ENCODE results near the gene RNF121.

Gene RNF121

DNA sequence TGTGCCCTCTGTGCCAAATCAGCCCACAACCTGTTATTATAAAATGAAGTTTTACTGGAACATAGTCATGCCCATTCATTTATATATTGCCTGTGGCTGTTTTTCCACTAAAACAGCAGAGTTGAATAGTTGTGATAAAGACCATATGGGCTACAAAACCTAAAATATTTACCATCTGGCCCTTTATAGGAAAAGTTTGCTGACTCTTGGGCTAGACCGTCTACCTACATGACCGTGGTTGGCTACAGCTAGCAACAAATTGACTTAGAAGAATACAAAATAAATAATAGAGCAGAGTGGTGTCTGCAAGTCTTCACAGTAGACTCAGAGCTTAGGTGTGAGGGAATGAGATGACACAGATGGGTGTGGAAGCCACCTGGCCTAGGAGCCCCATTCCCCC is 58.7 kb downstream of the RNF121 start:
- no peak for DNase-seq (ENCODE audit: low read depth in 1 of 2, low spot score in 1 of 2)

DNA sequence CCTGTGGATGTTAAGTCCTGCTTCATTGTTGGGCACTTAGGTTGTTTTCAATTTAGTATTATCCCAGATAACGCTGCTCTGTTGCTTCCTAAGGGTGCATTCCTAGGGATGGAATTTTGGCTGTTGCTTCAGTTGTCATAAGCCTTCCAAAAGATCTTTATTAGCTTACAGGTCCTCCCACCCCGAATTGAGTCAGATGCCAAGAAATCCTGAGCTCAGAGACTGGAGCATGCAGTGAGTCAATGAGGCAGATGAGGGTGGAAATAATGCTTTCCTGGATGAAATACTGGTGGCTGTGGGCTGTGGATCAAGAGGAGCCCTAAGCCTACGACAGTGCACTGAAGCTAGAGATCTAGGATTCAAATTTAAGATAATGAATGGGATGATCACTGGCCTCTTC is 59.2 kb downstream of the RNF121 start:
- no peak for DNase-seq (ENCODE audit: low read depth in 1 of 2, low spot score in 1 of 2)

DNA sequence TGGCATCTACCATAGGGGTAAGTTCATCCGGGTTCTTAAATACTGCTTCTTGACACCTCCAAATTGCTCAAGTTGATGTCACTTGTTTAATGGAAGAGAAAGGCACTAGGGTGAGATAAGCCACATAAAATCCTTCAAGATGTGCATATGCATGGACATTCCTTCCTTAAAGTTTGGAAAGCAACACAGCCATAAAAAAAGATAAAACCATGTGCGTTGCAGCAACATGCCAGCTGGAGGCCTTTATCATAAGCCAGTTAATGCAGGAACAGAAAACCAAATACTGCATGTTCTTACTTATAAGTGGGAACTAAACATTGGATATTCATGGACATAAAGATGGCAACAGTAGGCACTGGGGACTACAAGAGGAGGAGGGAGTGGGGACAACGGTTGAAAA is 61.9 kb downstream of the RNF121 start:
- DNase-seq (ENCODE audit: low read depth in 1 of 2, low spot score in 1 of 2), result no peak

DNA sequence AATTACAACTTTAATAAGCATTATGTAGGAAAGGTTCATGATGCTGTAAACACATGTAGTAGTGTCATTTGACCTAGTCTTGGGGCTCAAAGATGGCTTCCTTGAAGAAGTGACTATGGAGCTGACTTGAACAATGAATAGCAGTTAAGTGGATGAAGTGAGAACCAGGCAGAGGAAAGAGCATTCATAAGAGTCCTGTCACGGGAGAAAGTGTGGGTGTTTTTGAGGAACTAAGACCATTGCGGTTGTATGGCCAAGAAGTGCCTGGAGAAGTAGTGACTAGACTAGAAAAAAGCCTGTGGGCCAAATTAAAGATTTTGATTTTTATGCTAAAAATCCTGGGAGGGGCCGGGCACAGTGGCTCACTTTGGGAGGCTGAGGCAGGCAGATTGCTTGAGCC is 62.6 kb downstream of the RNF121 start:
- DNase-seq (ENCODE audit: low read depth in 1 of 2, low spot score in 1 of 2), result no peak

DNA sequence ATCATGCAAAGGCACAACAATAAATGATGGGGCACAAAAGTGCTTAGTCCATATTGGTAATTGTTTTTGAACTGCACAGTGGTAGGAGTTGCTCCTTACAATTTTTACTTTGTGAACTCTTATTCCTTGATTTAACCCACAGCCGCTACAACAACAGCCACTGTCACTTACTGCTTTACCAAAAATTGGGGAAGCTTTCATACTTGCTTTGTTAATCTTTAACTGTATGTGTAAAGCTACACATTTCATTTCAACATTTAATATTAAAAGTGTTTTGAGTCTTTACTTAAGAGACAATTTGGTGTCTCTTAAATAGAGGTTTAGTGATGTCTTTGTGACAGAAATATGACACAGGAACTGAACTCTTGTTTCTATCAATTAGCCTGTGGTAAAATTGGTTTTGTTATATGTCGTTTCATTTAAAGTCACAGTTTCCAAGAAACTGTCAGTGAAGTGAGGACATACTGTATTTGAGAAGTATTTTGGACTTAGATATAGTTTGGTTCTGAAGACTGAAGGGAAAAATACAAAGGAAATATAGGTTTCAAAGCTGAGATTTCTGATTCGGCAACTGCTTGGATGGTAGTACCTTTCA is 63.4 kb downstream of the RNF121 start:
- no peak for DNase-seq (ENCODE audit: low read depth in 1 of 2, low spot score in 1 of 2)

DNA sequence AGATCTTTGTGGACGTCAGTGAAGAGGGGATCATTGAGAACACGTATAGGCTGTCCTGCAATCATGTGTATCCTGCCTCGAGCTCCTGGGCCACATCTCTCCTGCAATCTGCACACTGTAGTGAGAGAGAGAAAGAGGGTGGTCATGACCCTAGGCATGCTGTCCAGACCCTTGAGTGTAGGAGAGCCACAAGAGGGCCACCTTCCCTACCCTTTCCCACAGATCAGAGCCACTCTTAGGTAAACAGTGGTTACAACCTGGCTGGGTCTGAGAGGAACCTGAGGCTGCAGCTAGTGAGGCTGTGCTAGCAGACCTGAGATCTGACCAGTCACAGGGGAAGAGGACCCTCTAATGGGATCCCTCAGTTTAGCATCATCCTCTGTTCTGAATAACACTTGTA is 65.9 kb downstream of the RNF121 start:
- no peak for DNase-seq (ENCODE audit: low read depth in 1 of 2, low spot score in 1 of 2)

DNA sequence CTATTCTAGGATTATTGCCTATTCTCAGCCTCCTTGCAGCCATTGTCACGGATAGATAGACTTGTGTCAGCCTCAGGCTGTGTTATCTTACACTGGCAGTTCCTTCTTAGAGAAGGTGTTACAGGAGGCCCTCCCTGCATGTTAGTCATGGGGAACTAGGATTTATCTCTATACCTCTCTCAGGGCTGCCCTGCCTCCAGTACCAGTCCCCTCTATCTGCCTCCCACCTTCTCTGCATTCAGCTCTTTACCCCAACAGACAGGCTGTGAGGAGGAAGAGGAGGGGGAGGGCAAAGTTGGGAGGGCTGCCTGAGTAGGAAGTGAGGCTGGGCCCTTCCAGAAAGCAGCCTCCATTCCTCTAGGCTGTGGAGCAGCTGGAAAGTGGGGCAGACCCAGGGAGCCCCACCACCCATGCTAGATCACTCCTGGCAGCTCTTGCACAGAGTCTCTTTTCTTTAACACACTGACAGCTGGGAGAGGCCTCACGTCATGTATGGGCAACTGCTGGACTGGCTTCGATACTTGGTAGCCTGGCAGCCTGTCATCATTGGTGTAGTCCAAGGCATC is 67.0 kb downstream of the RNF121 start:
- no peak for DNase-seq (ENCODE audit: low read depth in 1 of 2, low spot score in 1 of 2)

DNA sequence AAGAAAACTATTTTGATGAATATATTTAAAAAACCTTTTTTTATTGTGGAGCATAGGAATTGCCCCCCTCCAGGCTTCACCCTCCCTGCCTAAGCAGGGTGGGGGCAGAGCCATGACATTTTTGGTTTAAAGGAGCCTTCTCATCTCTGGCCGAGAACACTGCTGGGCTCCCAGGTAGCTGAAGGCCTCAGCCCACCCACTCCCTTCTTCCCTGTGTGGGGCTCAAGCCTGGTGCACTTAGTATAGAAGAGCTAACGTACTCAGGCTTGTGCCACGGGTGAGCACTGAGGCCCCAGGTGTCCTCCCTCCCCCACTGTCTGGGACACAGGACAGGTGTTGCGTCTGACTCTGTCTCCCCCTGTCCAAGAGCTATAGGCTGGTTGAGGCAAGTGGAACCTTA is 67.7 kb downstream of the RNF121 start:
- DNase-seq (ENCODE audit: low read depth in 1 of 2, low spot score in 1 of 2), result no peak

DNA sequence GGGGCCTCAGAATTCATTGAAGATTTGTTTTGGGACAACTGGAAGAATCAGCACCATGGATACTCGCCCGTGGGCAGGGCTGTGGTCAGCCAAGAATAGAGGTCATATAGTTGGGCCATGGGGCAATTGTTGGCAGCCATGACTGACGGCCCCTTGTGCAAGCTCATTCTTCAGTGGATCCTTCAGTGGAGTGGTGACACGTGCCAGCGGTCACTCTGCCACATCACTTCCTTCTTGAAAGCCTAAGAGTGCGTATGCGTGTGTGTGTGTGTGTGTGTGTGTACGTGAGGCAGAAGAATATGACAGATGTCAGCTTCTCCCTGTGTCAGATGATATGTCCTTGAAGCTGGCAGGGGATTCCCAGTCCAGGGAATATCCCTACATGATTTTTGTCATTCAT is 68.1 kb downstream of the RNF121 start:
- no peak for DNase-seq (ENCODE audit: low read depth in 1 of 2, low spot score in 1 of 2)

DNA sequence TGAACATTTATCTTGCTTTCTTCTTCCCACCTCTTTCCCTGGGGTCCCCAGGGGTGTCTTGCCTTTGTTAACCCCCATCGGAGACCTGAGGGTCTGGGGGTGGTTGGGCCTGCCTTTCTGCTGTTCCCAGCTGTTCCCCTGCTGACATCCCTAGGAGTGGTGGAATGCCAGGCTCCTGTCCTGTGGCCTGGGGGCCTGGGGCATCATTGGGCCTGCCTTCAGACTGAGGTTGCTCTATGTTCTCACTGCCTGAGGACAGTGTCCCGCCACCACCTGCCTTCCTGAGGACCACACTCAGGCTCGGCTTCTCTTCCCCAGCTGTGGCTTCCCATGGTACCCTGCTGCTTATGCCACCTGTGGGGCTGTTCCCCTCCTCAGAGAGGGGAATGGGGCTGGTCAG is 68.7 kb downstream of the RNF121 start:
- DNase-seq (ENCODE audit: low read depth in 1 of 2, low spot score in 1 of 2), result no peak

DNA sequence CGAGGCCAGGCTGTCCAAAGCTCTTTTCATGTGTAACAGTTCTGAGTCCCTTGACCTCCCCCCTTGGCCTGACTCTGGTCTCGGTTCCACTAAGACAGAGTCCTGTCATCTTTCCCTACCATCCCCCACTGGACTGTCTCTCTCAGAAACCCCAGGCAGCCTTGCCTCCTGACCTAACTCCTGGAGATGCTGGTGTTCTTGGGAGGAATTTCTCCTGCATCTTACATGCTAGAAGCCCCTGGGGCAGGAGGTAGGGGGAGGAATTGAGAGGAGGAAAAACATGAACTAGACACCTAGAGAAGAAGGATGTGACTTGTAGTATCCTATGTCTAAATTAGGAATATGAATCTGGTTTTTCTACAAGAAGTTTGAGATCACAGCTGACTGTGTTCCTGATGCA is 69.2 kb downstream of the RNF121 start:
- DNase-seq (ENCODE audit: low read depth in 1 of 2, low spot score in 1 of 2), result no peak

DNA sequence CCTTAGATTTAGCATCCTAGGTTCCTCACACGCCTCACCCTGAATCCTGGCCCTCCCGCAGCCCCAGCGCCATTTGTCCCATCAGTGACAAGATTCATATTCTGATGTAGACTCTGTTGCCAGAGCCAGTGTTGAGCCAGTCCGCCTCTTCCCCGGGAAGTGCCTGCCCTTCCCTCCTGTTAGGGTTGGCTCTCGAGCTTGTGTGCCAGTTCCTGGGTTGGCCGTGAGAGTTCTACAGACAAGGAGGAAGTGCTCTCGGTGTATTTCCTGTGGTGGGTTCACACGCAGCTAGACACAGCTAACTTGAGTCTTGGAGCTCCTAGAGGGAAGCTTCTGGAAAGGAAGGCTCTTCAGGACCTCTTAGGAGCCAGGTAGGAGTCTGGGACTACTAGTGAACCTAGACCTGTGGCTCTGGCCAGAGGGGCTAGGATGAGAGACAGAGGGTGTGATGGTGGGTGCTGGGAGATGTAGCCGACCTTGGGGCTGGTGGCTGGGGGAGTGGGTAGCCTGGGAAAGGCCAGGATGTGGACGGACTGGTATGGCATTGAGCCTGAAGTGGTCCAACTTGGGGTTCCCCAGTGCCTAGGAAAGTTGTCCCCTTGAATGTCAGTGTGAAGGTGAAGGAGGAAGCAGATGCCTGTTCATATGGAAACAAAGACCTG is 69.9 kb downstream of the RNF121 start, which contains the start of gene IL18BP:
TSS of gene IL18BP (plus strand) at position 261 of the 662 bp plus-strand sequence. CDS start 1,076 bp downstream, outside the sequence.
- DNase-seq (ENCODE audit: low read depth in 1 of 2, low spot score in 1 of 2), result no peak

DNA sequence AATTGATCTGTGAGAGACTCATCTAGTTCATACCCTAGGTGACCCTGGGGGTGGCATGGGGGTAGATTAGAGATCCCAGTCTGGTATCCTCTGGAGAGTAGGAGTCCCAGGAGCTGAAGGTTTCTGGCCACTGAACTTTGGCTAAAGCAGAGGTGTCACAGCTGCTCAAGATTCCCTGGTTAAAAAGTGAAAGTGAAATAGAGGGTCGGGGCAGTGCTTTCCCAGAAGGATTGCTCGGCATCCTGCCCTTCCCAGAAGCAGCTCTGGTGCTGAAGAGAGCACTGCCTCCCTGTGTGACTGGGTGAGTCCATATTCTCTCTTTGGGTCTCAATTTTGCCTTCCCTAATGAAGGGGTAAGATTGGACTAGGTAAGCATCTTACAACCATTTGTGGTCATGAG is 70.5 kb downstream of the RNF121 start:
- DNase-seq (ENCODE audit: low read depth in 1 of 2, low spot score in 1 of 2), result no peak

DNA sequence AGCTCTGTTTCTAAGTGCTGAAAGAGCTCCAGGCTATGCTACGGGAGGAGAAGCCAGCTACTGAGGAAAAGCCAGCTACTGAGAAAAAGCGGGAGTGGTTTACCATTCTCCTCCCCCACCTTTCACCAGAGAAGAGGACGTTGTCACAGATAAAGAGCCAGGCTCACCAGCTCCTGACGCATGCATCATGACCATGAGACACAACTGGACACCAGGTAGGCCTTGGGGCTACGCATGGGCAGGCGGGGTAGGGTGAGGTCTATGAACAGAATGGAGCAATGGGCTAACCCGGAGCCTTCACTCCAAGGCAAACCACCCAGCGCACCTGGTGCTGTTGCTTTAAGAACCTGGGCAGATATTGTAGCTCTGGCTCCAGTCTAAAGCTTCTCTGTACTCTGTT is 71.0 kb downstream of the RNF121 start:
- DNase-seq (ENCODE audit: low read depth in 1 of 2, low spot score in 1 of 2), result no peak

DNA sequence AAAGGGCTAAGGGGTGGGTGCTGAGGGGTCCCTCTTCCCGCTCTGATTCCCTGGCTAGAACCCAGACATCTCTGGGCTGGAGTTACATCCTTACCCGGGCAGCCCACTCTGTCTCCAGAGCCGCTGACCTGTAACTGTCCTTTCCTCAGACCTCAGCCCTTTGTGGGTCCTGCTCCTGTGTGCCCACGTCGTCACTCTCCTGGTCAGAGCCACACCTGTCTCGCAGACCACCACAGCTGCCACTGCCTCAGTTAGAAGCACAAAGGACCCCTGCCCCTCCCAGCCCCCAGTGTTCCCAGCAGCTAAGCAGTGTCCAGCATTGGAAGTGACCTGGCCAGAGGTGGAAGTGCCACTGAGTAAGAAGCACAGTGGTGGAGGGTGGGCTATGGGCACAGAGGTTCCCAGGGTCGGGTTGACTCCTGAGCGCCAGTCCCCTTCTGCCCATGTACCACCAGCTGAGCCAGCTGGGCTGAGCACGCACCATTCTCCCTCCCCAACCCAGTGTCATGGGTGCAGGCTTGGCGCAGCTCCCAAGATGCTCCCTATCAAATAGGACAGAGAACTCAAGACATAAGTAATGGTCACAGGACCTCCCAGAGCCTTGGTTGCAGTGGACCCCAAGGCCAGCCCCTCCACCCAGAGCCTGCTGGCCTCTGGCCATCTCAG is 71.5 kb downstream of the RNF121 start:
- DNase-seq (ENCODE audit: low read depth in 1 of 2, low spot score in 1 of 2), result no peak

DNA sequence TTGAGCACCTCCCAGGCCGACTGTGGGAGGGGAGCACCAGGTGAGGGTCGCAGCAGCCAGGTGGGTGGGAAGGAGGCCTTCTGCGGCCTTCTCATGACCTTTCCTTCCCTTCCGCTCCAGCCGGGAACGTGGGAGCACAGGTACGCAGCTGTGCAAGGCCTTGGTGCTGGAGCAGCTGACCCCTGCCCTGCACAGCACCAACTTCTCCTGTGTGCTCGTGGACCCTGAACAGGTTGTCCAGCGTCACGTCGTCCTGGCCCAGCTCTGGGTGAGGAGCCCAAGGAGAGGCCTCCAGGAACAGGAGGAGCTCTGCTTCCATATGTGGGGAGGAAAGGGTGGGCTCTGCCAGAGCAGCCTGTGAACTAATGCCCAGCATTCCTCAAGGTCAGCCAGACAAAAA is 72.4 kb downstream of the RNF121 start:
- DNase-seq (ENCODE audit: low read depth in 1 of 2, low spot score in 1 of 2), result no peak

DNA sequence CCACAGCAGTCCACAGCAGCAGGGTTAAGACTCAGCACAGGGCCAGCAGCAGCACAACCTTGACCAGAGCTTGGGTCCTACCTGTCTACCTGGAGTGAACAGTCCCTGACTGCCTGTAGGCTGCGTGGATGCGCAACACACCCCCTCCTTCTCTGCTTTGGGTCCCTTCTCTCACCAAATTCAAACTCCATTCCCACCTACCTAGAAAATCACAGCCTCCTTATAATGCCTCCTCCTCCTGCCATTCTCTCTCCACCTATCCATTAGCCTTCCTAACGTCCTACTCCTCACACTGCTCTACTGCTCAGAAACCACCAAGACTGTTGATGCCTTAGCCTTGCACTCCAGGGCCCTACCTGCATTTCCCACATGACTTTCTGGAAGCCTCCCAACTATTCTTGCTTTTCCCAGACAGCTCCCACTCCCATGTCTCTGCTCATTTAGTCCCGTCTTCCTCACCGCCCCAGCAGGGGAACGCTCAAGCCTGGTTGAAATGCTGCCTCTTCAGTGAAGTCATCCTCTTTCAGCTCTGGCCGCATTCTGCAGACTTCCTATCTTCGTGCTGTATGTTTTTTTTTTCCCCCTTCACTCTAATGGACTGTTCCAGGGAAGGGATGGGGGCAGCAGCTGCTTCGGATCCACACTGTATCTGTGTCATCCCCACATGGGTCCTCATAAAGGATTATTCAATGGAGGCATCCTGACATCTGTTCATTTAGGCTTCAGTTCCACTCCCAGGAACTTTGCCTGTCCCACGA is 73.2 kb downstream of the RNF121 start:
- no peak for DNase-seq (ENCODE audit: low read depth in 1 of 2, low spot score in 1 of 2)

DNA sequence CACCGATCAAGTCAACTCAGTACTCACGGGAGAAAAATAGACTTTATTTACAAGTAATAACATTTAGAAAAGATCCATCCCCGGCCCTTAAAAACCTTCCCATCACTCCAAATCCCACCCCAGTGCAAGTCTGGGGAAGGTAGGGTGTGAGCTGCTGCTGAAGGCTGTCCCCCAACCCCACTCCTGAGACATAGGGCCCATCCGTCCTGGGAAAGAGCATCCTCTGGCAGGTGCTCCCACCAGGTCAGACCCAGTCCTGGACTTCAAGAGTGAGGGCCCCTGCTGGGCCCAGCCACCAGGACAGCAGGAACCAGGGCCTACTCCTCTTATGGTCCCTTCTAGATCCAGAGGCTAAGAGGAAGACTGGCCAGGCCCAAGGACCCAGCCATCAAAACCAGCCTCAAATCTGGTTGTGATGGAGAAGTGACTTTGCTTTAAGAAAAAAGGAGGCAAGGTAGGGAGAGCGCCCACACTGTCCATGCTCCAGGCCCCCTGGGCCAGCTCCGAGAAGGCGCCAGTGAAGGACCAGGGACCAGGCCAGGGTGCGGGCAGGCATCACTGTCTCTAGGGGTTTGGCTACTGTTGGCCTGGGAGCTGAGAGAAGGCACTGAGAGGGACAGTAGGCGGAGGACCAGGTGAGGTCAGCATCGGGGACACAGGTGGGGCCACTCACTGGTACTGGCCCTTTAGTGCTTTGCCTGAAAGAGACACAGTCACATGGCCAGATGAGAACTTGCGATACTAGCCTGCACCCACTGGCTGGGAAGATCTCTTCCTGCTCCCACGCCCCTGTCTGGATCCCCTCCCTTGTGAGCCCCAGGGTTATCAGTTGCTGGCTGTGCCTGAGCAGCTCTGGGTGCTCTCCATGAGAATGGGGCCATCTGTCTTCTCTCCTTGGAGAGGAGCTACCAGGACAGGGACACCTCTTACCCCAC is 74.3 kb downstream of the RNF121 start:
- no peak for DNase-seq (ENCODE audit: low read depth in 1 of 2, low spot score in 1 of 2)

DNA sequence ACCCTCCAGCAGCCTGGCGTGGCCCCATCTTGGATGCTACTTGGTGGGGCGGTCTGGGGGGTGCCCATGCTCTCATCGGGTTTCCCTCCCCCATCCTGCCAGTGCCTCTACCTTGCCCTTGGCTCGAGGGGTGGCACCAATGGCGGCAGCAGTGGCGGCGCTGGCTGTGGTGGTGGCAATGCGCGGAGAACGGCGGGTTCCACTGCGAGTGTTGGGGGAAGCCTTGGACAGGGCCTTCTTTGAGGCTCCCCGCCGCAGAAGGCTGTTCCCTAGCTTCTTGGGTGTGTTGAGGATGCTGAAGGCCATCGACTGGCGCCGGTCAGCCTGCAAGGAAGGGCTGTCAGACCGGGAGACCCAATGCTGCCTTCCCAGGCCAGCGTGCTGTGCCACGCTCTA is 74.9 kb downstream of the RNF121 start:
- DNase-seq (ENCODE audit: low read depth in 1 of 2, low spot score in 1 of 2), result no peak

DNA sequence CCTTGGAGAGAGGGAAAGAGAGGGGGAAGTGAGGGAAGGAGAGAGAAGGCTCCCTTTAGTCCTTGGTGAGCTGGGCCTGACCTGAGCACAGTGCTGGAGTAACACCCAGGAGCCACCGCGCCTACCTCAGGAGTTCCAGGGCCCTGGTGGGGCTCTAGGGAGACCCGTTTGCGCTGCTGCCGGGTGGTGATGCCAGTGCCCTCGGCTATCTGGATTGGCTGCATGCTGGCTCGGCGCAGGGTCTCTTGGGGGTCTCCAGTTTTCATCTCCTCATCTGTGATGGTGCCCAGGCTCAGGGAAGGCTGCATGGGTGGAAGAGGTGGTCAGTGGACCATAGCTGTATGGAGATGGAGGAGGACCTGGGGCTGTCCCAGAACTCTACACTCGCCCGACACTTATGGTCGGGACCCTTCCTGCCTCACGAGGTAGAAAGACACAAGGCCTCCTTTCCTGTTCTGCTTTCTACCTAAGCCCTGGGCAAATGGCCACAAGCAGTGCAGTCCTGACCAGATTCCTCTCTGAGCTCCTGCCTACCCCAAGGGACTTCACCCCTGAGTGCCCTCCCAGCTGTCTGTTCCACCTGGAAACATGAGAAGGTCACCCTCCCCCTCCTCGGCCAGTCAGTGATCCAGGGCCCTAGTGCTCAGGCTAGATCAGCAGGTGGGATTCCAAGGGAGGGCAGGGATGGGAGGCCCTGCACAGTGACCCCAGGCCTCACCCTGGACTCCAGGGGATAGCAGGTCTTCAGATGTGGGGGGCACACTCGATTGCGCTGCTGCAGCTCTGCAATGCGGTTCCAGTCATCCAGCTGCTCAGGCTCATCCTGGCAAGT is 75.9 kb downstream of the RNF121 start:
- no peak for DNase-seq (ENCODE audit: low read depth in 1 of 2, low spot score in 1 of 2)

Data from stimulated activated CD4-positive, alpha-beta T cell treated with anti-CD3 and anti-CD28 coated beads, Interleukin-15, amount 100 ng/mL, for 1 hour (primary cell).